Measurements from ENCODE around the gene STEAP4.

Gene STEAP4

GRCh38 chr7:88306590-88307048, at the start of gene STEAP4:
STEAP4 (minus strand) TSS chr7:88306894; CDS start chr7:88284269, 22,625 bp downstream.
- no peak for DNase-seq

- DNase-seq = no peak
Observed at GRCh38 chr7:88355011-88355410, 48.3 kb upstream of the STEAP4 start.

GRCh38 chr7:88350118-88350517, 43.4 kb upstream of the STEAP4 start:
- no peak for DNase-seq

GRCh38 chr7:88347517-88347916, 40.8 kb upstream of the STEAP4 start:
- DNase-seq = no peak

GRCh38 chr7:88347090-88347489, 40.4 kb upstream of the STEAP4 start:
- DNase-seq = no peak

- DNase-seq = no peak
Observed at GRCh38 chr7:88346357-88346756, 39.7 kb upstream of the STEAP4 start.

GRCh38 chr7:88344956-88345832, 38.5 kb upstream of the STEAP4 start:
- DNase-seq = peak; percentile 85

GRCh38 chr7:88344271-88344670, 37.6 kb upstream of the STEAP4 start:
- DNase-seq = no peak

GRCh38 chr7:88339195-88339922, 32.7 kb upstream of the STEAP4 start:
- no peak for DNase-seq

- no peak for DNase-seq
Observed at GRCh38 chr7:88338503-88338902, 31.8 kb upstream of the STEAP4 start.

- DNase-seq = no peak
Observed at GRCh38 chr7:88337572-88337971, 30.9 kb upstream of the STEAP4 start.

GRCh38 chr7:88331322-88331721, 24.6 kb upstream of the STEAP4 start:
- DNase-seq = no peak

GRCh38 chr7:88329532-88330463, 23.1 kb upstream of the STEAP4 start:
- no peak for DNase-seq

GRCh38 chr7:88328787-88329186, 22.1 kb upstream of the STEAP4 start:
- DNase-seq = no peak

GRCh38 chr7:88324699-88325098, 18.0 kb upstream of the STEAP4 start:
- DNase-seq = no peak

GRCh38 chr7:88322151-88322550, 15.5 kb upstream of the STEAP4 start:
- no peak for DNase-seq

- DNase-seq = no peak
Observed at GRCh38 chr7:88321694-88322093, 15.0 kb upstream of the STEAP4 start.

GRCh38 chr7:88318196-88318595, 11.5 kb upstream of the STEAP4 start:
- DNase-seq = no peak

GRCh38 chr7:88317422-88317821, 10.7 kb upstream of the STEAP4 start:
- DNase-seq = no peak

- no peak for DNase-seq
Observed at GRCh38 chr7:88316456-88316855, 9.8 kb upstream of the STEAP4 start.

- no peak for DNase-seq
Observed at GRCh38 chr7:88315522-88315921, 8.8 kb upstream of the STEAP4 start.

GRCh38 chr7:88314061-88314491, 7.4 kb upstream of the STEAP4 start:
- no peak for DNase-seq
